ENCODE results near the gene PDGFA.

The PDGFA gene

DNA sequence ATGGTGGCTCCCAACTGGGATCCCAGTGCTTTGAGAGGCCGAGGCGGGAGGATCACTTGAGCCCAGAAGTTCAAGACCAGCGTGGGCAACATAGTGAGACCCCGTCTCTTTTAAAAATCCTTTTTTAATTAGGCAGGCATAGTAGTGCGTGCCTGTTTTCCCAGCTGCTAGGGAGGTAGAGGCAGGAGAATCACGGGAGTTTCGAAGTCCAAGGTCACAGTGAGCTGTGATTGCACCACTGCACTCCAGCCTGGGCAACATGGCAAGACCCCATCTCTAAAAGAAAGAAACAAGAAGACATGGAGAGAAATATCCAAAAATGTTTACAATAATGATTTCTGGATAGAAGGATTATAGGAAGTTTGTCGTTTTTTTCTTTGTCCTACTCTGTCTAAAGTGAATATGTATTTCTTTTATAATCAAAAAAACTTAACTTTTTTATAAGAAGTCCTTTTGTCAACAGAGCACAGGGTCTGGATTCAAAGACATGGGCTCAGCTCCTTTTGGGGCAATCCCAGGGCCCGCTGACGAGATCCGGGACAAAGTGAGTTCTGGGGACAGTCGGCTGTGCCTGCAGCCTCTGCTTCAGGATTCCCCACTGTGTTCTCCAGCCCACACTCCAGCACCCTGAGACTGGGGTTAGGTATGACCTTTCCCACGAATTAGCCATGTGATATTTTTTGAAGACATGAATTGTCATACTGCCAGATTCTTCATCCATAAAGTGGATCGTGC lies 45.6 kb downstream of the PDGFA start:
- no peak overlapping the region for H3K9ac ChIP-seq (ENCODE audit: low read length)
- H3K4me1 ChIP-seq (ENCODE audit: control insufficient read depth, insufficient read depth, low read length): peaks cover 18% of the 10 kb centered on the region
- H3K27me3 ChIP-seq (ENCODE audit: control insufficient read depth, insufficient read depth, low read length): peaks cover 2% of the 10 kb centered on the region
- no peak overlapping the region for H3K4me3 ChIP-seq (ENCODE audit: low read length)
- H3K36me3 ChIP-seq (ENCODE audit: control insufficient read depth, insufficient read depth, low read length): no peaks in the 10 kb centered on the region
- H3K9me3 ChIP-seq (ENCODE audit: control insufficient read depth, low read length): no peaks in the 10 kb centered on the region

DNA sequence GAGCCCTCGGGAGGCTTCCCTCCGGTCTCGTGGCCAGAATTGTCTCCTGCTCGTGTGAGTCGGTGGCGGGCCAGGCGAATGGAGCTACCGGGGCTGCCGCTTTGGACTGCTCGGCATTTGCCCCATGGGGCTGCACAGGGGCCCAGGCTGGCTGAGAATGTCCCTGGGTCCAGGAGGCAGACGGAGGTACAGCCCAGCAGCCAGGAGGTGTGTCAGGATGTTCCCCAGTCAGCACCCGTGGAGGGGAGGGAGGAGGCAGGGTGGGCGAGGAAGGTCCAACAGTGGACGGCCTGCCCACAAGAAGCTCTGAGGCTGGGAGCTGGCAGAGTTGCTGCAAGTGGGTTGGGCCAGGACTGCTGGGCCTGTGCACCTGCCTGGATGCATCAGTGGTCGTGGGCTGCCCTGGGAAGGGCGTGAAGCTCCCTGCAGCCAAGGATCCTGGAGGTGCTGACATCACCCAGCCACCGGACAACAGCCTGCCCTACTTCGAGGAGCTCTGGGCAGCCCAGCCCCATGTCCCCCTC lies 46.4 kb downstream of the PDGFA start:
- no peaks in the 10 kb centered on the region for H3K9me3 ChIP-seq (ENCODE audit: control insufficient read depth, low read length)
- H3K4me3 ChIP-seq (ENCODE audit: low read length): no peak overlapping the region
- peaks cover 18% of the 10 kb centered on the region for H3K4me1 ChIP-seq (ENCODE audit: control insufficient read depth, insufficient read depth, low read length)
- no peak overlapping the region for H3K9ac ChIP-seq (ENCODE audit: low read length)
- peaks cover 2% of the 10 kb centered on the region for H3K27me3 ChIP-seq (ENCODE audit: control insufficient read depth, insufficient read depth, low read length)
- H3K36me3 ChIP-seq (ENCODE audit: control insufficient read depth, insufficient read depth, low read length): no peaks in the 10 kb centered on the region

- H3K9ac ChIP-seq (ENCODE audit: low read length): no peak overlapping the region
Observed at GRCh38 chr7:472640-472957, 47.0 kb downstream of the PDGFA start.

GRCh38 chr7:471866-472639 lies 47.6 kb downstream of the PDGFA start:
- H3K27me3 ChIP-seq (ENCODE audit: control insufficient read depth, insufficient read depth, low read length): peaks cover 2% of the 10 kb centered on the region
- H3K36me3 ChIP-seq (ENCODE audit: control insufficient read depth, insufficient read depth, low read length): no peaks in the 10 kb centered on the region
- H3K4me1 ChIP-seq (ENCODE audit: control insufficient read depth, insufficient read depth, low read length): peaks cover 18% of the 10 kb centered on the region
- H3K4me3 ChIP-seq (ENCODE audit: low read length): no peak overlapping the region
- H3K9me3 ChIP-seq (ENCODE audit: control insufficient read depth, low read length): no peaks in the 10 kb centered on the region
- no peak overlapping the region for H3K9ac ChIP-seq (ENCODE audit: low read length)

More at GRCh38 chr7:472640-472957, 47.0 kb downstream of the PDGFA start:
- H3K27me3 ChIP-seq (ENCODE audit: control insufficient read depth, insufficient read depth, low read length): peaks cover 2% of the 10 kb centered on the region
- no peak overlapping the region for H3K4me3 ChIP-seq (ENCODE audit: low read length)
- peaks cover 18% of the 10 kb centered on the region for H3K4me1 ChIP-seq (ENCODE audit: control insufficient read depth, insufficient read depth, low read length)
- H3K36me3 ChIP-seq (ENCODE audit: control insufficient read depth, insufficient read depth, low read length): no peaks in the 10 kb centered on the region
- no peaks in the 10 kb centered on the region for H3K9me3 ChIP-seq (ENCODE audit: control insufficient read depth, low read length)

DNA sequence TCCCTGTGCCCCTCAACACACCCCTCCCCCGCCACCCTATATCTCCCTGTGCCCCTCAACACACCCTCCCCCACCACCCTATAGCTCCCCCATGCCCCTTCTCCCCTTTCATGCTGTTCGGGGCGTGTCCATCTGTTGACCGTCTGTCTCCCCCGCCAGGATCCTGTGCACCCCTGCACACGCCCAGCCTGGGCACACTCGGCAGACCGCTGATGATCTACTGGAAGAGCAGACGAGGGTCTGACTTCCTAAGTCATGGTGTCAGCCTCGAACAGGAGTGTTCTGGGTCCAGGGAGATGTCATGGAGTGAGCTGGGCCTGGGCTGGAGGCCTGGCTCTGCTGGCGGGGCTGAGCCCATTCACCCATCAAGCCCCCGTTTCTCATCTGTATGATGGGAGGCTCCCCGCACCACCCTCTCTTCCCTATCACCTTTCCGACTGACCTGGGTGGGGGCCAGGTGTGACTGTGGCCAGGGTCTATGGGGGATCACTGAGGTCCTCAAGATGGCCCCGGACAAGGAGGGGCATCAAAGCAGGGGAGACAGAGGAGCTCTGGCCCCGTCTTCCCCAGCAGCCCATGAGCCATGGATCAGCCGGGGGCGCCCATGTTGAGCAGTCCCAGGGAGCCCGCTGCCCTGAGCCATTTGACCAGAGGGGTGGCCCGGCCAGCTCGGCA lies 48.3 kb downstream of the PDGFA start:
- Histone ChIP-seq H3K4me3 (ENCODE audit: low read length) (no peak overlapping the region), H3K9me3 (ENCODE audit: control insufficient read depth, low read length) (no peaks in the 10 kb centered on the region), H3K4me1 (ENCODE audit: control insufficient read depth, insufficient read depth, low read length) (peaks cover 15% of the 10 kb centered on the region), H3K9ac (ENCODE audit: low read length) (no peak overlapping the region), H3K36me3 (ENCODE audit: control insufficient read depth, insufficient read depth, low read length) (no peaks in the 10 kb centered on the region), H3K27me3 (ENCODE audit: control insufficient read depth, insufficient read depth, low read length) (peaks cover 2% of the 10 kb centered on the region)

GRCh38 chr7:469563-469961 lies 50.1 kb downstream of the PDGFA start:
- Histone ChIP-seq H3K9me3 (ENCODE audit: control insufficient read depth, low read length) (no peaks in the 10 kb centered on the region), H3K4me3 (ENCODE audit: low read length) (no peak overlapping the region), H3K27me3 (ENCODE audit: control insufficient read depth, insufficient read depth, low read length) (peaks cover 2% of the 10 kb centered on the region), H3K9ac (ENCODE audit: low read length) (no peak overlapping the region), H3K4me1 (ENCODE audit: control insufficient read depth, insufficient read depth, low read length) (peaks cover 13% of the 10 kb centered on the region), H3K36me3 (ENCODE audit: control insufficient read depth, insufficient read depth, low read length) (no peaks in the 10 kb centered on the region)

GRCh38 chr7:468681-469562 lies 50.7 kb downstream of the PDGFA start:
- Histone ChIP-seq H3K4me1 (ENCODE audit: control insufficient read depth, insufficient read depth, low read length) (peaks cover 13% of the 10 kb centered on the region), H3K27me3 (ENCODE audit: control insufficient read depth, insufficient read depth, low read length) (peaks cover 2% of the 10 kb centered on the region), H3K9ac (ENCODE audit: low read length) (no peak overlapping the region)

GRCh38 chr7:467856-468545 lies 51.6 kb downstream of the PDGFA start:
- no peaks in the 10 kb centered on the region for H3K9me3 ChIP-seq (ENCODE audit: control insufficient read depth, low read length)
- H3K27me3 ChIP-seq (ENCODE audit: control insufficient read depth, insufficient read depth, low read length): no peaks in the 10 kb centered on the region
- H3K9ac ChIP-seq (ENCODE audit: low read length): no peak overlapping the region
- no peaks in the 10 kb centered on the region for H3K36me3 ChIP-seq (ENCODE audit: control insufficient read depth, insufficient read depth, low read length)
- peaks cover 13% of the 10 kb centered on the region for H3K4me1 ChIP-seq (ENCODE audit: control insufficient read depth, insufficient read depth, low read length)
- H3K4me3 ChIP-seq (ENCODE audit: low read length): no peak overlapping the region

More at GRCh38 chr7:468681-469562, 50.7 kb downstream of the PDGFA start:
- Histone ChIP-seq H3K36me3 (ENCODE audit: control insufficient read depth, insufficient read depth, low read length) (no peaks in the 10 kb centered on the region), H3K9me3 (ENCODE audit: control insufficient read depth, low read length) (no peaks in the 10 kb centered on the region), H3K4me3 (ENCODE audit: low read length) (no peak overlapping the region)

DNA sequence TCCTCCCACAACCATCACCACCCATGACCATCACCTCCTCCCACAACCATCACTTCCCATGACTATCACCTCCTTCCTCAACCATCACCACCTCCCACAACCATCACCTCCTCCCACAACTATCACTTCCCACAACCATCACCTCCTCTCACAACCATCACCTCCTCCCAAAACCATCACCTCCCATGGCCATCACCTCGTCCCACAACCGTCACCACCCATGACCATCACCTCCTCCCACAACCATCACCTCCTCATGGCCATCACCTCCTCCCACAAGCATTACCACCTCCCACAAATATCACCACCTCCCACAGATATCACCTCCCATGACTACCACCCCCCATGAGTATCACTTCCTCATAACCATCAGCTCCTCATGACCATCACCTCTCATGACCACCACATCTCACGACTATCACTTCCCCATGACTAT lies 52.2 kb downstream of the PDGFA start:
- Histone ChIP-seq H3K27me3 (ENCODE audit: control insufficient read depth, insufficient read depth, low read length) (no peaks in the 10 kb centered on the region), H3K36me3 (ENCODE audit: control insufficient read depth, insufficient read depth, low read length) (no peaks in the 10 kb centered on the region), H3K9me3 (ENCODE audit: control insufficient read depth, low read length) (no peaks in the 10 kb centered on the region), H3K4me3 (ENCODE audit: low read length) (no peak overlapping the region), H3K4me1 (ENCODE audit: control insufficient read depth, insufficient read depth, low read length) (peaks cover 12% of the 10 kb centered on the region), H3K9ac (ENCODE audit: low read length) (no peak overlapping the region)

DNA sequence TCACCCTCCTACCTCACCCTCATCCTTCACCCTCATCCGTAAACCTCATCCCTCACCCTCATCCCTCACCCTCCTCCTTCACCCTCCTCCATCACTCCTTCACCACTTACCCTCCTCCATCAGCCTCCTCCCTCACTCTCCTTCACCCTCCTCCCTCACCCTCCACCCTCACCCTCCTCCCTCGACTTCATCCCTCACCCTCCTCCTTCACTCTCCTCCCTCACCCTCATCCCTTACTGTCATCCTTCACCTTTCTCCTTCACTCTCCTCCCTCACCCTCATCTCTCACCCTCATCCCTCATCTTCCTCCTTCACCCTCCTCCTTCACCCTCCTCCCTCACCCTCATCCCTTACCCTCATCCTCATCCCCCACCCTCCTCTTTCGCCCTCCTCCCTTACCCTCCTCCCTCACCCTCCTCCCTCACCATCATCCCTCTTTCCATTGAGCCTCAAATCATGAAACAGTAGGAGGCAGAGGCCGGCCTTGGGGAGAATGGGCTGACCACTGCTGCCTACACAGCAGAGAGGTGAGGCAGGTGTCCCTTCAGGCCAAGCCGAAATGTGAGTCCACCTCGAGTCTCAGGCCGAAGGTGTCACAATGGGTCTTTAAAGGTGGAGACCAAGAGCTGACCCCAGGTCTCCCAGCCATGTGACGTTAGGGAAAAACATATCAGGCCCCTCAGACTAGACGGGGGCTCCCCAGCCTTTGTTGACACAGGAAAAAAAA lies 53.0 kb downstream of the PDGFA start:
- H3K36me3 ChIP-seq (ENCODE audit: control insufficient read depth, insufficient read depth, low read length): no peaks in the 10 kb centered on the region
- H3K27me3 ChIP-seq (ENCODE audit: control insufficient read depth, insufficient read depth, low read length): no peaks in the 10 kb centered on the region
- H3K9ac ChIP-seq (ENCODE audit: low read length): no peak overlapping the region
- peaks cover 5% of the 10 kb centered on the region for H3K4me1 ChIP-seq (ENCODE audit: control insufficient read depth, insufficient read depth, low read length)
- no peak overlapping the region for H3K4me3 ChIP-seq (ENCODE audit: low read length)
- no peaks in the 10 kb centered on the region for H3K9me3 ChIP-seq (ENCODE audit: control insufficient read depth, low read length)

Data from mucosa of stomach (tissue), 1 donor.